GM19468 (cell line): ENCODE results near the gene UCK1.
"Not testable (repeated sequence)": the region's sequence is repeated elsewhere in the genome, so short reads cannot be mapped to it uniquely, and the experiment has no call there.

ENCODE experiments used
- ATAC-seq: cut with Tn5 transposase; IDR thresholded peaks from one replicate; pipeline ENCODE4 v1.9.1; 2021; ENCODE audit warnings: mild to moderate bottlenecking, moderate library complexity, moderate number of reproducible peaks; ENCODE audit not compliant: unreplicated experiment; ENCODE audit errors: extremely low read depth

UCK1 gene

DNA sequence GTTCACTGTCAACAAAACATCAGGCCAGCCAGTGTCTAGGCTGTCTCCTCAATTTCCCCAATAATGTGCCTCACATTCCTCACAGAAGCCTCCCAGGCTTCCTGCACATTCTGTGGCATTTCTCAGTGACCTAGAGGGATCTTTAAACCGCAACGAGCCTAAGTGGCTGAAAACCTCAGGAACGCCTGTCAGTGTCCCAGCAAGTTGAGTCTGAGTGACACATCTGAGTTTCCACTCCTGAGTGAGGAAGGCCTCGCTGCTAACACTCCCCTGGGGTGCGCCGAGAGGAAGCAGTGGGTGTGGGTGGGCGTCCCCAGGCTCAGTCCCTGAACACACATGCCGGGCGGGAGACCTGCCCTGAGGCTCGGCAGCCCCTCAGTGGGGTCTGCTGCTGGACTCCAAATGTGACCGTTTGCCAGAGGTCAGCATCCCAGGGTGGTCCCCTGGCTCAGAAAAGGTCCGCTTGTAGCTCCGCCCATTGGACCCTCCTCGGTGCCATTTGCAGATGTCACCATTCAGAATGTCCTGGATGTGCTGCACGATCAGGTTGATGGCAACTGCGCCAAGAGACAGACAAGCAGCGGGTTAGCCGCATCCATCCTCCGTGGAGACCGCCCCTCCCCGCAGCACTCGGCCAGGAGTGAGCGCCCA is 6.3 kb downstream of the UCK1 start:
- ATAC-seq, result no peak

DNA sequence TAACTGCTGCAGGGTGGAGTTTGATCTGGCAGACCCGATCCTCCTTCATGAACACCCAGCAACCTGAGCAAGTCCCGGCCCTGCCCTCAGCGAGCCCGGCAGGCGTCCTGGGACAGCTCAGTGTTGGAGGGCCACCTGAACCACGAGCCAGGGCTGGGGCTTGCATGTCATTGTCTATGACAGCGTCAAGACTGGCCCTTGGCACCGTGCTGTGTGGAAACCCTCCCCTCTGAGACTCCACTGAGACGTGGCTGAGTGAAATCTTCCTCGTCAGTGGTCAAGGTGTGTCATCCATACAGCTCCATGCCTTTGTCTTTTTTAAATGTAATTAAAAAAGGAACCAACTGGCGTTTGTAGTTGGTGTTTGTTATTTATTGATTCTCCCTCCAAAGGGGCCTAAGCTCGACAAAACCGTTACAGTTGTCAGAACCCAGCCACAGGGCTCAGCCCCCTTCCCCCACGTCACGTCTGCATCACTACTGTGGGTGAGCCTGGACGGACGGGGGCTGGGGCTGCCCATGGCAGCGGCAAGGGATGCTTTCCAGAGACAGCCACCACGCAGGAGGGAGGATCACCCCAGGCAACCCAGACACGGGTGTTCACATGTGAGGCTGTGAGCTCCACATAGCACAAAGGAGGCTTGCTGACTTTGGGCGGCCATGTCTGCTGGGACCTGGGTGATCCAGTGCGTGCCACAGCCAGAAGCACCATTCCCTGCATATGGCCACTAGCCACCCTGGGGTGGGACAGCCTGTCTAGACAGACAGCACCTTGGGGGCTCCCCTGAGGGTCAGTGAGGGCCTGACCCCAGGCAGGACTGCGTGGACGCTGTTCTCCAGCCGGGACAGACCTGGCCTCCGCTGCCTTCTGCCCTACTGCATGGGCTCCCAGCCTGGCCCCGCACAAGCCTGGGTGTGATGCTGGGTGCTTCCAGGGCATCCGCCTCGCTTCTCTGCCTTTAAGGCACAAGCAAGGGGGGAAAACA is 7.3 kb downstream of the UCK1 start:
- no peak for ATAC-seq

DNA sequence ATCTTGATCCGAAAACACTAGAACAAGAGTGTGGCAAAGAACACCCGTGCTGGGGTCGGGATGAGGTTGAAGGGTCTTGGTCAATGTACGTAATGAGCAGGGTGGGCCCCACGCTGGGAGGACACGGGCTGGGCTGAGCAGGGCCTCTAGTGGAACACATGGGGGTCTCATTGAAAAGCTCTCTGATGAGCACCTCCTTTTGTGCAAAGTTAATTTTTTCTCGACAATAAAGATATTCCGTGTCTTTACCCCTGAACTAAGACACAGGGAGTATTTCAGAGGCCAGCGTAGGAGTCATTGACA is 8.0 kb downstream of the UCK1 start:
- ATAC-seq, result no peak

DNA sequence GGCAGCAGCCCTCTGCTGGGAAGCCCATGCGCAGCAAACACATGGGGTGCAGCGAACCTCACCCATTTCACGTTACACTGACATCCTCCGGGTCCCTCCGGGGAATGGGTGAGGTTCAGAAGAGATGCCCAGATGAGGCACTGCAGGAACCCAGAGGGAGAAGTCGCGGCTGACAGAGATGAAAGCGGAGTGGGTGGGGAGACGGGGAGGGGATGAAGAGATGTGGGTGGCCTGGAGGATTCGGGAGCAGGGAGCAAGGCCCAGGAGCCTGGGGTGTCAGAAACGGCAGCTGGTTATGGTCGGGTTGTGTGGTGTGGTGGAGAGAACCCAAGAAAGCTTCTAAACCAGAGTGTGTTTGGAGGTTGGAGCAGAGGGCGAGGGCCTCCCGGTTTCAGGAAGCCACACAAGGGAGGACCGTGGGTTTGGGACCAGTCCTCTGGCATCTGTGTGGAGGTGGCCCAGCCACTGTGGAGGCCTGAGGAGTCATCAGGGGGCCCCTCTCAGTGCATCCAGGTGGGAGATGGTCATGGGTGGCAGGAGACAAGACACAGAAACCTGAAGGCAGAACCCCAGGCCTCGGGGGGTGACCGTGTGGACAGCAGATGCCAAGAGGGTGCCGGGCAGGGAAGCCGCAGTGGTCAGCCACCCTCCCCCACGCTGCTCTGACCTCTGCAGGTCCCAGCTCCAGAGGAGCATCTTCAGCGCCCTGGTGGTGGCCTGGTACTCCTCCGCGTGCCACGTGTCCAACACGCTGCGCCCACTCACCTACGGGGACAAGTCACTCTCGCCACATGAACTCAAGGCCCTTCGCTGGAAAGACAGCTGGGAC is 8.6 kb downstream of the UCK1 start:
- no peak for ATAC-seq

DNA sequence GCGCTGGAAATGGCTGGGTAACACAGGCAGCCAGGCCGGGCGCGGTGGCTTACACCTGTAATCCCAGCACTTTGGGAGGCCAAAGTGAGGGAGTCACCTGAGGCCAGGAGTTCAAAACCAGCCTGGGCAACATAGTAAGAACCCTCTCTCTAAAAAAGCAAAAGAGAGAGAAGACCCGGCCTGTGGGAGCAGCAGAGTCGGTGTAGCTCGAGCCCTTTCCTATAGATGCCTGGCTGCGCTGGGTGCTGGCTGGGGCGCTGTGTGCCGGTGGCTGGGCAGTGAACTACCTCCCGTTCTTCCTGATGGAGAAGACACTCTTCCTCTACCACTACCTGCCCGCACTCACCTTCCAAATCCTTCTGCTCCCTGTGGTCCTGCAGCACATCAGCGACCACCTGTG is 9.2 kb downstream of the UCK1 start:
- ATAC-seq, result no peak

DNA sequence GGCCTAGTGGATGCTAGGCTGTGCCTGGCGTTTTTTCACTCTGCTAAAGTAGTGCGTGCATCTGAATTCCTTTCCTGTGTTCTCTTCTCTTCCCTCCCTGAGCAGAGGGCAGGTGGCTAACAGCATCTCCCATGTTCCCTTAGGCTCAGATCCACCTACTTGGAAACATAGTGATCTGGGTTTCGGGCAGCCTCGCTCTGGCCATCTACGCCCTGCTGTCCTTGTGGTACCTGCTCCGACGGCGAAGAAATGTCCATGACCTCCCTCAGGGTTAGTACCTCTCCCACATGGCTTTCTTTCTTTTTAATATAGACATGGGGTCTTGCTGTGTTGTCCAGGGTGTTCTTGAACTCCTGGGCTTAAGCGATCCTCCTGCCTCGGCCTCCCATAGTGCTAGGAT is 9.9 kb downstream of the UCK1 start:
- ATAC-seq, result no peak

DNA sequence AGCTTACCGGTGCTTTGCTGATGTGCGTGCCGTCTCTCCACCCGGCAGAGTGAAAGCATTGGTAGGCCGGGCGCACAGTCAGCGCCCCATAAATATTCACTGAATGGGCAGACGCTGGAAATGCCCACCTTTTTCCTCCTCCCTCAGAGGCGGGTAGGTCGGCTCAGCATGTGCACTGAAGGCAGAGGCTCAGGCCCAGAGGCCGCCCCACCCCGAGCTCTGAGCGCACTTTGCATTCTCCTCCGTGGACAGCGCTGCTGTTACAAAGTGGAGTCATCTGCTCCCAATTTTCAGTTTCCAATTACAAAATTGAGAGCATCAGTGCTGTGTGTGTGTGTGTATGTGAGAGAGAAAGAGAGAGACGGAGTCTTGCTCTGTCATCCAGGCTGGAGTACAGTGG is 10.6 kb downstream of the UCK1 start:
- ATAC-seq, result no peak

DNA sequence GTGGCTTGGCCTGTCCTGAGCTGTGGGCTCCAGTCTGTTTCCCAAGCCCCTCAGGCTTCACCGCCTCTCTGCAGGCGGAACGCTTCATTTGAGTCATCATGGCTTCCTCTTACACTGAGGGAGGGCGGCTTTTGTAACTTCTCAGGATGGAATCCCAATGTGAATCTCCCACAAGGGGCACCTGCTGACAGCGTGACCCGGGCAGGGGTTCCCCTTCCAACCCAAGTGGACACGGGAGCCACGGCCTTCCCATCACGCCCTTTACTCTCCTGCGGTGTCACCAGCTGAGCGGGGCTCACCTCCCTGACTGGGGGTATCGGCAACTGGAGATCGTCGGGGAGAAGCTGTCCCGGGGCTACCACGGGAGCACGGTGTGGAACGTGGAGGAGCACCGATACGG is 12.5 kb downstream of the UCK1 start:
- ATAC-seq, result no peak

DNA sequence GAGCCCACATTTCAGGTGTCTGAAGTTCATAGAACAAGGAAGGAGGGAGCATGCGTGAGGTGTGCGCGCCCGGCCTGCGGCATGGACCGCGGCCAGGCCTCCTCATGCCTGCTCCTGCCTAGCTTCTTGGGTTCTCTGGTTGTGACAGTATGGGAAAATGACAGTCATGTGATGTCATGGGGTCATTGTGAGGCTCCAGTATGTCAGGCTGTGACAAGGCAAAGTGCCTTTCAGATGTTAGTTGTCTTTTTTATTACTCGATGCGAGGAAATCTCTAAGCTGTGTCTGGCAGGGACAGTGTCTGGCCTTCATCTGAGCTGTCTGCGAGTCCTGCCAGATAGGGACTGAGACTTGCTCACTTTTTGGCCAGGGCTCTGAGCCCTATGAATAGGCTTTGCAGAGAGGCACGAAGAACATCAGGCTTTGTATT is 13.3 kb downstream of the UCK1 start:
- ATAC-seq, result no peak

DNA sequence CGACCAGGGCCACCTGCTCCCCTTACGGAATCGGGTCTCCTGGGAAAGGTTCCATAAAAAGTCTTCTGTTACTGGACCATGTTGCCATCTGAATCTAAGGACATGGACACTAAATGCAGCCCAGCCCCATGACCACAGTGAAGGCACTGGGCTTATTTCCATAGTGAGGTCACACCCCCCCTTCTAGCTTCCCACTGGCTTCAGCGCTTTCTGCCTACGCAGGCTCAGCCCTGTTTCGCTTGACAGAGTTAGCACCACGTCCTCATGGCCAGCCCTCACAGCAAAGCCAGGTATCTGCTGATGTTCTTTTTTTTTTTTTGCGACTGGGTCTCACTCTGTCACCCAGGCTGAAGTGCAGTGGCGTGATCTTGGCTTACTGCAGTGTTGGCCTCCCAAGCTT is 14.1 kb downstream of the UCK1 start:
- ATAC-seq, result no peak

DNA sequence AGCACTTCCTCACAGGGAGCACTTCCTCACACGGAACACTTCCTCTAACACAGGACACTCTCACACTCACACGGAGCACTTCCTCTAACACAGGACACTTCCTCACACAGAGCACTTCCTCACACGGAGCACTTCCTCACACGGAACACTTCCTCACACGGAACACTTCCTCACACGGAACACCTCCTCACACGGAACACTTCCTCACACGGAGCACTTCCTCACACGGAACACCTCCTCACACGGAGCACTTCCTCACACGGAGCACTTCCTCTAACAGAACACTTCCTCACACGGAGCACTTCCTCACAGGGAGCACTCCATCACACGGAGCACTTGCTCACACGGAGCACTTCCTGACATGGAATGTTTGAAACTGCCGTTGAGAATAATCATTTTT is 15.0 kb downstream of the UCK1 start:
- ATAC-seq, result no peak

DNA sequence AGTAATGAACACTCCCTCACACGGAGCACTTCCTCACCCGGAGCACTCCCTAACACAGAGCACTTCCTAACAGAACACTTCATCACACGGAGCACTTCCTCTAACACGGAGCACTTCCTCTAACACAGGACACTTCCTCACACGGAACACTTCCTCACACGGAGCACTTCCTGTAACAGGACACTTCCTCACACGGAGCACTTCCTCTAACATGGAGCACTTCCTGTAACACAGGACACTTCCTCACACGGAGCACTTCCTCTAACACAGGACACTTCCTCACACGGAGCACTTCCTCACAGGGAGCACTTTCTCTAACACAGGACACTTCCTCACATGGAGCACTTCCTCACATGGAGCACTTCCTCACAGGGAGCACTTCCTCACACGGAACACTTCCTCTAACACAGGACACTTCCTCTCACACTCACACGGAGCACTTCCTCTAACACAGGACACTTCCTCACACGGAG is 15.5 kb downstream of the UCK1 start:
- not testable (repeated sequence) for ATAC-seq

DNA sequence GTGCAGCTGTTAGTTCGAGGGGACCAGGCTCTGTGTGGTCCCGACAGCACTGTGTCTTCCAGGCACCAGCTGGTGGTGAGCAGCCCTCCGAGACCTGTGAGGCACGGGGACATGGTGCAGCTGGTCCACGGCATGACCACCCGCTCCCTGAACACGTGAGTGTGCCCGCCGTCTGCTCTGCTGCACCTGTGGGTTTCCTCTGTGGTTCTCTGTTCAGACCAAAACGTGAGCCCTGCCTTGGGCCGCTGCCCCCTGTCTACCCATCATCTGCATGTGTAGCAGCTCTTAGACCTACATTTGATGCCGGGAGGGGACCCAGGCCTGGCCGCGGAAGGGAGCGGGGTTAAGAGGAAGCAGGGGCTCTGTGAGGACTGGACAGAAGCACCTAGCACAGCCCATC is 17.9 kb downstream of the UCK1 start:
- no peak for ATAC-seq

DNA sequence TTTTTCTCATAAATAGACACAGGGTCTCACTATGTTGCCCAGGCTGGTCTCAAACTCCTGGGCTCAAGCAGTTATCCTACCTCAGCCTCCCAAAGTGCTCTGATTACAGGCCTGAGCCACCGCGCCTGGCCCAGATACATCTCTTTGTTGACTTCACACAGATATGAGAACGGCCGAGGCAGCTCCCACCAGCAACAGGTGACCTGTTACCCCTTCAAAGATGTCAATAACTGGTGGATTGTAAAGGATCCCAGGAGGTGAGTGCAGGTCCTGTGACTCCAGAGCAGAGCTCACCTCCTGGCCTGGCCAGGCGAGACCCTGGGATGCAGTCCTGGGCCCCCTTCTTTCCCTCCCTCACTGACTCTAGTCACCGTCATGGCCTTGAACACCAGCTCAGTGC is 19.2 kb downstream of the UCK1 start:
- ATAC-seq, result no peak

DNA sequence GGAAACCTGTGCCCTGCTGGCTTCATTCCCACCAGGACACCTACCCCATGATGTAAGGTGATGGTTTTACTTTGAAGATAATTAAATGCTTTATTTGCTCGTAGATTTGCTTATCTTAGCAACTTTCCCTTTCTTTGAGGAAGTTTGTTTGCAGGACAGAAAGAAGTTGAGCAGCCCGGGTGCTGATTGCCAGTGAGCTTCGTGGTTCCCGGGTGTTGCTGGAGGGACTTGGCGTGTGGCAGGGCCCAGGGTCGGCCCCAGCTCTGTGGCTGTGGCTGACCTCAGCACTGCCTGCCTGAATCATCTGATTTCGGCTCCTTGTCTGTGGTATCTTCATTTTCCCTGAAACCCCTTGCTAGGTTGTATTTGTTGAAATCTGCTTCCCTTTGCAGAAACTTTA is 19.6 kb downstream of the UCK1 start:
- no peak for ATAC-seq

DNA sequence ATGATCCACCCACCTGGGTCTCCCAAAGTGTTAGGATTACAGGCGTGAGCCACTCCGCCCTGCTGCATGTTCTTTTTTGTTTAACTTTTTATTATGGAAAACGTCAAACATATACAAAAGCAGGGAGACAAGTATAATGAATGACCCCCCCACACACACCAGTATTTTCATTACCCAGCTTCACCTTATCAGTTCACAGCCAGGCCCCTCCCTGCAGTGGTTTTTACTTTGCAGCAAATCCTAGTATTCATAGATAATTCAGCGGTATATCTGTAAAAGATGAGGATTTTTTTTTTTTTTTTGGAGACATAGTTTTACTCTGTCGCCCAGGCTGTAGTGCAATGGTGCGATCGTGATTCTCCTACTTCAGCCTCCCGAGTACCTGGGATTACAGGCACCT is 26.1 kb downstream of the UCK1 start:
- ATAC-seq, result no peak

DNA sequence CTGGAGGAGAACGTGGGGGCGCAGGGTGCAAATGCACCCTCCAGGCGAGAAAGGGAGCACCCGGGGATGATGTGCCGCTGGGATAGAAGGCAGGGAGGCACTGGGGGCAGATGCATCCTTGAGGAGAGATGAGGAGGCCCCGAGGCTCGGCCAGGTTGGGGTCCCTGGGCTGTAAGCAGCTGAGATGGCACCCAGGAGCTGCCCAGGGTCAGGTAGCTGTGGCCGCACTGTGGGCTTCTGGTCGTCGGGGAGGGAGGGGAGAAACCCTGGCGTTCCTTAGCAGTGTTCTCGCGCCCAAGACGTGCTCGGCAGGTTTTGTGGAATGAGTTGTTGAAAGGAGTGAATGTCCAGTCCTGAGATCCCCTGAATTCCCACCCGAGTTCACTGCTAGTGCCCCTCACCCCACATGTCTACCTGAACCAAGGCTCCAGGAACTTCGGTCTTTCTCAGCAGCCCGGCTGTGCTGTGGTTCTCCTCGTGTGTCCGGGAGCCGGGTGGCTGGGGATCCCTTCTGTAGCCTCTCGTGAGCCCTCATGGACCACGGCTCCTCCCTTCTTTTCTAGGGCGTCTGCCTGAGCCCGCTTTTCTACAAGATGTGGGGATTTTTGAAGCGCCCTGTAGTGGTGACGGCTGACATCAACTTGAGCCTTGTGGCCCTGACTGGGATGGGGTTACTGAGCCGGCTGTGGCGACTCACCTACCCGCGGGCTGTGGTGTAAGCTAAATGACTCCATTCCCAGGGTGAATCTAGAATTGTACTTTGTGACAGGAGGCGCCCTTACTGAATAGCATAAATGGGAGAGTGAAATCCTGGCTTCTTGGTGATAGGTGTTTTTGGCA is 27.2 kb downstream of the UCK1 start:
- ATAC-seq, result no peak

DNA sequence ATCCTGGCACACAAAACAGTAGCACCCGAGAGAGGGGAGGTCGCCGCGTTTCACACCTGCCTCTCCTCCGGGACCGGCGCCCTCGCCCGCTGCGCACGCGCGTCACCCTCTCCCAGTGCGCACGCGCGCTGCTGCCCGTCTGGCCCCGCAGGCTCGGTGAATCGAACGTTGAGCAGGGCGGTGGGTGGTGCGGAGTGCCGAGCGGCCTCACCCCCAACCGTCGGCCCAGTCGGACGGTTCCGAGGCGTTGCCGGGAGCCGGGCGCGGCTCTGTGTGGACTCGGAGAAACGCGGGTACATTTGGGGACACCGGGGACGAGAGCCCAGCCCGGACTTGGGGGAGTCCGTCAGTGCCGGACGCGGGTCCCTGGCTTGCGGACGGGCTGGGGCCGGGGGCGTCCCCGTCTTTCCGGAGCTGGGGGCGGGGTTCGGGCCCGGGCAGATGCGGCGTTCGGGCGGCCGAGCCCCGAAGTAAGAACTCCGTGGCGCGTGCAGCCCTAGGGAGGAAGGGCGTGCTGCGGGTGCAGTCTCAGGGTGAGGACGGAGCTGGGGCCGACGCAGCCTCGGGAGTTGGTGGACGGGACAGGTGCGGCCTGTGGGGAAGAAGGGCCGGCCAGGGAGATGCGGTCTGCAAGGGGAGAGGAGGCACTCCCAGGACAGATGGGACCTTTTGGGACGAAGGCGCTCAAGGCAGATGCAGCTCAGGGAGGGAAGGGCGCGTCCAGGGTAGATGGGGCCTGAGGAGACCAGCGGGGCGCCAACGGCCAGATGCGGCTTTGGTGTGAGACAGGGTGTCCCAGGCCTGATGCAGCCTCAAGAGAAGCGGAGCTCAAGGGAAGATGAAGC is 28.1 kb downstream of the UCK1 start, which contains the start of gene POMT1:
TSS of gene POMT1 (plus strand) at position 138 of the 845 bp plus-strand sequence. CDS start 1,301 bp downstream, outside the sequence.
- ATAC-seq, result peak; percentile 53
